Measurements from ENCODE around the gene EXPH5. TPM values are rescaled to one million over a fixed set of nuclear protein-coding genes. Genes with fewer than 3 reads are reported as not detected.

The EXPH5 gene
- total RNA-seq, 3 donors from 2014 or later = 0.71 to 1.0 (median 0.79) TPM

- Mint-ChIP-seq H3K4me1 (ENCODE audit: low read depth) (peaks cover 7% of the 10 kb centered on the region), H3K36me3 (ENCODE audit: insufficient read depth) (no peaks in the 10 kb centered on the region), H3K9me3 (no peaks in the 10 kb centered on the region), H3K4me3 (peak within 1 kb of the TSS; percentile 89), H3K27me3 (ENCODE audit: low read depth) (no peaks in the 10 kb centered on the region)
- ATAC-seq (peak; percentile 99), DNase-seq (peak; percentile 94)
Measured at GRCh38 chr11:108467091-108467823, 126.3 kb downstream of the EXPH5 start, which contains the start of gene C11orf65. TSS of gene C11orf65 (minus strand) at chr11:108467529. CDS start at chr11:108461559, 5,970 bp downstream.

- peak overlapping the region; percentile 89 for H3K4me3 Mint-ChIP-seq
- no peak for ATAC-seq
- H3K36me3 Mint-ChIP-seq (ENCODE audit: insufficient read depth) = no peaks in the 10 kb centered on the region
- no peak for DNase-seq
- H3K9me3 Mint-ChIP-seq = no peaks in the 10 kb centered on the region
- no peaks in the 10 kb centered on the region for H3K27me3 Mint-ChIP-seq (ENCODE audit: low read depth)
- peaks cover 7% of the 10 kb centered on the region for H3K4me1 Mint-ChIP-seq (ENCODE audit: low read depth)
Measured at GRCh38 chr11:108466405-108466804, 127.2 kb downstream of the EXPH5 start.

Other genes with a start within 250 kb of the EXPH5 start
- under 1 TPM; 0.79 to 0.92 (median 0.91) TPM for gene C11orf65, start 126.2 kb downstream of the EXPH5 start, total RNA-seq
- gene POGLUT3, start 95.4 kb downstream of the EXPH5 start, total RNA-seq = 1 to 10 TPM; 4.8 to 6.2 (median 5.5) TPM
- 10 to 100 TPM; 85.7 to 94.2 (median 91.8) TPM for gene DDX10, start 71.3 kb upstream of the EXPH5 start, total RNA-seq

Measured in activated T-cell treated with anti-CD3 and anti-CD28 coated beads, Interleukin-2, amount 50 U/mL, for 4 hours (primary cell).